VCaP (cell line): ENCODE data around the gene SH2D2A.

Experiments used
- H3K27ac ChIP-seq: fragments of 450-650 bp; 2 replicates; pipeline ENCODE4 v1.5.1; 2017
- CTCF ChIP-seq: fragments of 450-650 bp; conservative IDR thresholded peaks from 2 replicates; pipeline ENCODE4 v1.5.1; 2017; ENCODE audit warnings: mild to moderate bottlenecking, moderate library complexity

The SH2D2A gene

GRCh38 chr1:156811168-156811567 is 5.5 kb downstream of the SH2D2A start:
- TF ChIP-seq CTCF, result no peak
- no peak overlapping the region for H3K27ac ChIP-seq

- TF ChIP-seq CTCF, result no peak
- no peak overlapping the region for H3K27ac ChIP-seq
Measured at GRCh38 chr1:156809711-156810366, 6.8 kb downstream of the SH2D2A start.

- H3K27ac ChIP-seq, result no peak overlapping the region
- no peak for TF ChIP-seq CTCF
Measured at GRCh38 chr1:156809281-156809680, 7.4 kb downstream of the SH2D2A start.

GRCh38 chr1:156808186-156809030 is 8.2 kb downstream of the SH2D2A start:
- TF ChIP-seq CTCF, result no peak

GRCh38 chr1:156807627-156808026 is 9.0 kb downstream of the SH2D2A start:
- no peak for TF ChIP-seq CTCF
- no peak overlapping the region for H3K27ac ChIP-seq

More at GRCh38 chr1:156808186-156809030, 8.2 kb downstream of the SH2D2A start:
- no peak overlapping the region for H3K27ac ChIP-seq

GRCh38 chr1:156806512-156807440 is 9.9 kb downstream of the SH2D2A start:
- TF ChIP-seq CTCF, result no peak
- H3K27ac ChIP-seq, result no peak overlapping the region
